Measurements from ENCODE around the gene ASCC3.

The ASCC3 gene

DNA sequence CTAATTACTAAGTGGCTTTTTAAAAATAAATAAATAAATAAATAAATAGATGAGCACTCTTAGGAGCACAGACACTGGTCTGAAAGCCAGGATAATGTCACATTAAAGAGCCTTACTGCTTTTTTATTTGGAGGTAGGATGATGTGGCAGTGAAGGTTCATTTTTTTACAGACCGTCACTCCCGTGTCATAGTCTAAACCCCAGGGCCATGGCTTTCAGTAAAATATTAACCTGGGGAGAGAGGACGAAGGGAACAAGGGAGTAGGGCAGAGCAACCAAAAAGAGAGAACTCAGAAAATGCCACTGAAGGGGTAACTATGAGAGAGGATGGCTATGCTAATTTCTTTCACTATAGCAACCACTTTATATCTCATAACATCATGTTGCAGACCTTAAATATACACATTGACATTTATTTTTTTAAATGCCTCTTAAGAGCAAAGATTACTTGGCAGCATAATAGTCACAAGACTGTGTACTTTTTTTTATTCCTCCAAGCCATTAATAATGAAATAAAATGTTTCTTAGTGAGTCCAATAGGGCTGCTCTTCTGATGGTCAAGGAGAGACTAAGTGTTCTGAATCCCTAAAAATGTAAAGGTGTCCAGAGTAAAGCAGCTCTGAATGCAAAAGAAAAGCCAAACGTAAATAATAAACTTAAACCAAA, 315.6 kb downstream of the ASCC3 start:
- DNase-seq, result no peak

DNA sequence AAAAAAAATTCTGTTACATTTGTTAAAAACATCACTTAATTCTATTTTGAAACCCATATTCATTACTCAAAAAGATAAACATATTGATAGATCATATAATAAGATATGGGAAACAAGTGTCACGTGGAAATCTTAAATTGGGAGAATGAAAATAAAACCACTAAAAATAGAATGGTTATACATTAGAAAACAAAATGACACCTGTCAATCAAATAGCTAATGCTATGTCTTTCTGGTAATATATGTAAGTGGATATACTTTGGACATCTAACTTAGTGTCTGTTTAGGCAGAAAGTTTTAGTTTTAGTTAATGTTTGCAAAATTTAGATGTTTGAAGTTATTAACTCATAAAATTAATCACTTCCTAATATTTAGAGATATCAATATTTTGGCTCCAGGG, 321.3 kb downstream of the ASCC3 start:
- DNase-seq, result no peak

DNA sequence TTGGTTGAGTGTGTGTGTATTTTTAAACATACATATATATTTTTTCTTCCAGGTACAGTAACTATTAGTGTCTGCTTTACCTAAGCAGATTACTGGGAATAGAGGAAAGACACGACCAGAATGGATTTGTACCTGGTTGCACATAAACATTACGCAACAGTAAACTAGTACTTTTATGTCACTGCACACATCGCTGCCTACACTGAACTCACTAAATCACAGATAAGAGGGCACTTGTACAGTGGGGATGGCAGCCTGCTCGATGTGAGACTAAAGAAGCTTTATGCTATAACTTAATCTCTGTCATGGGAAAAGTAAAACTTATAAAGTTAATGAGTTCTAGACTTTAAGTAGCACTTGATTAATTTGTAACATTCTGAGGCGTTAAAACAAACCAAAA, 326.9 kb downstream of the ASCC3 start:
- no peak for DNase-seq

DNA sequence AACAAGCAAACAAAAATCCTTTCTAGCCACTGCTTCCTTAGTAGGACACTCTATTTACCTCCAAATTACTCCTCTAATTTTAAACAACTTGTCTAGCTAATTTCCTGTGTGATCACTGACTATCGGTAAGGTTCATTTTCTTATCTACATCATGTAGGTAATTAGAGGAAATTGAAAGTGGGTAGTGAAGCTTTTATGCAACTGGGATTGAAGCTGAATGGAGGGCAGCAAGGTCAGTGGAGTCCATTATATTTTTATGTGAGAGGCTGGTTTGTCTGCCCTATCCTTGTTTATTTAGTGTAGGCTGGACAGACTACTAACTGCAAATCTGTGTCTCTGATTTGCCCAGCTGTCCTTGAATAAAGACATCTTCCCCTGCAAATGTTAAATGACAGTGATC, 327.9 kb downstream of the ASCC3 start:
- DNase-seq, result peak; percentile 77

DNA sequence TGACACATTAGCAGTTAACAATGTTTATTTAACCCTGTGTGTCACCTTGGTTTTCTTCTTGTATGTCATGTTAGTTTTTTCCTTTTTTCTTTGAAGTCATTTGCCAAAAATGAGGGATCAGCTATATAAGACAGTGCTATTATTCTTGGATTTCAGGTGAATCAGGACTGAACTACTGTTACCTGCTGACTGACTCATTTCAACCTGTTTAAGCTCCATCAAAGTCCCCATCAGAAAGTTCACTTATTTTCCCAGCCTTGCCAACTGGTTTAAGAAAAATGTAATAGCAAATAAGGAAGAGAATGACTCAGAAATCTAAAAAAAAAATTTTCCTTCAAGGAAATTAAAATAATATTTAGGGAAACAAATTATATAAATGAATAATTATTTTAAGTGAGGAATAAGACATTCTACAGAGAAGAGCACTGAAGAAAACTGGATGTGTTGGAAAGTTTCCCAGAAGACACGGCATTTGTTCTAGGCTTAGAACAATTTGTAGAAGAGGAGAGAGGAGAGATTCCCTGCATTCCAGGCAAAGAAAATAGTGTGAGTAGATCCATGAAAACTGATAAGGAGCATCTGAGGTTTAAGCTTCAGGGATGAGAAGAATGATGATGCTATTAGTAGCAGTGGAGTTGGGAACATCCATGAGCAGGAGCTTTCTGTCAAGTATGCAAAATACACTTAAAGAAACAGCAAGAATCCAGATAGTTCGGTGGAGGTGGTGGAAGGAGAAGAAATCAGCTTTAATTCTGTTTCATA, 331.5 kb downstream of the ASCC3 start:
- no peak for DNase-seq

DNA sequence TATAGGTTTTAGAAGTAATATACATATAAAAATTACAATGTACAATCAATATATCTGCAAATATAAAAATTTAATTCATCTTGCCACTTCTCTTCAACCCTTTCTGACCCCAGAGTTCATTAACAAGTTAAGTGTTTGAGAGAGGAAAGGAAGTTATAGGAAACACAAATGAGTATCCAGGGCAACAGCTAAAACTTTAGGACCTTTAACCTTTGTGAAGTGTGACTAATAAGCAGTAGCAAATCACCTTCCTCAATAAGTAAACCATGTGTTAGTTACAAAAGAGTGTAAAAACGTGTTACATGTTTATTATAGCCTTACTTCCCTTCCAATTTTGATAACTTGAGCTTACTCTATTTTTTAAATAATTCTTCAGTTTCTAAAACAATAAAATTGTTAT, 343.0 kb downstream of the ASCC3 start:
- no peak for DNase-seq

DNA sequence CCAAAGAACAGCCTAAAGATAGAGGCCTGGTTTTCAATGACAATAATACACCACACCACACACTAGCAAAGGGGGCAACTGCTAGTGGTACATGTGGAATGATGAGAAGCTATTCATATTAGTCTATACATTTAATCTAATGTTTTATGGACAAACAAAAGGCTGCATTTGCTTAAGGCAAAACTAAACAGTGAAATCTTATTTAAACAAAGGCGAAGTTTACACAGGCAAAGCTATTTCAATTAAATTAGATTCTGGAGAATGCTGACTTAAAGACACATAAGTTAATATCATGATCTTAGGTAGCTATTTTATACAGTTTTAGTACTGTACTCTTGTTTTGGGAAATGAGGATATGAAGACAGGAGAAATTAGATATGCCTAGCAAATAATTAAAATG, 362.5 kb downstream of the ASCC3 start:
- DNase-seq, result no peak

DNA sequence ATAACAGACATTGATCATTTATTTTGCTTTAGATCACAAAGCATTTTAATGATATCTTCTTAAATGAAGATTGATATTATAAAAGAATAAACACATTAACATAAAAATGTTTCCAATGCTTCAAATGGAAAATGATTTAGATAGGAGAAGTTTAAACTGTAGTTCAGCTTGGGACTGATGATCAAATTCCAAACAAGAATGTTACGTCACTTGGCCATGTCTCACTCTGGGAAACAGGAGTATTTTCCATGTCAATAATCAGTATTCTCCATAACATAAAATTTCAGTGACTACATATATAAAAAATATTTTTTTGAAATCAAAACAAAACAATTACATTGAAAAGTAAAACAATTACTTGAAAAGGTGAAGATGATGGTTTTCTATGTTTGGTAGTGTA, 363.5 kb downstream of the ASCC3 start:
- DNase-seq, result no peak

DNA sequence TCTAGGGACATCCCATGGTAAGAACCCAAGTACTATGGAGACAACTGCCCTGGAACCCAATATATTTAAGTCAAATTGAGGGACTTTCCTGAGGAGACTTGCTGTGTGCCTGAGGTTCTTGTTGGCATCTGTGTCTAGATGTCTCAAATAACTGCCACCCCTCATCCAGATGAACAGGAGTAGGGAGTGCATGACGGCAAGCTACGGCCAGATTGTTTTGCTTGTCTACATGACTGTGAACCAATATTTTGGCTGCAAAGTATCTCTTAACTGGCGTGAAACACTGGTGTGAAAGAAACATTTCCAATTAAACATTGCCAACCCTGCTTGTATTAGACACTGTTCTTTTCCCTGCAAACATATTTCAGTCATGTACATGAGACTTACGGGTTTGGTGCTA, 364.0 kb downstream of the ASCC3 start:
- no peak for DNase-seq

DNA sequence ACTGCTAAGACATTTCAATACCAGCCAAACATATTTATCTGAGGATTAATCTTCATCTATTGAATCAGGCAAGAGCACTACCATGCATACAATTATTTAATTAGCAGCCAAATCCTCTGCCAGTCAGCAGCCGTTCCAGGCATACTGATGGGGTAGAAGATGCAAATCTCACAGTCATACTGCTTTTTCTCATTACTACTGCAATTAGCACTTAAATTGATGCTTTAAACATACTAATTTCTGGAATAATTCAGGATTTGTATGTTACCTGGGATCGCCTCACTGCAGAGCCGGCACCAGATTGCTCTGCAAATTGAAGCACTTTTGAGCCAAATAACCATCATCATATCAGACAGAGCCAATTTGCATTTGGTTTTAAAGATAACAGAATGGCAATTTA, 366.5 kb downstream of the ASCC3 start:
- no peak for DNase-seq

DNA sequence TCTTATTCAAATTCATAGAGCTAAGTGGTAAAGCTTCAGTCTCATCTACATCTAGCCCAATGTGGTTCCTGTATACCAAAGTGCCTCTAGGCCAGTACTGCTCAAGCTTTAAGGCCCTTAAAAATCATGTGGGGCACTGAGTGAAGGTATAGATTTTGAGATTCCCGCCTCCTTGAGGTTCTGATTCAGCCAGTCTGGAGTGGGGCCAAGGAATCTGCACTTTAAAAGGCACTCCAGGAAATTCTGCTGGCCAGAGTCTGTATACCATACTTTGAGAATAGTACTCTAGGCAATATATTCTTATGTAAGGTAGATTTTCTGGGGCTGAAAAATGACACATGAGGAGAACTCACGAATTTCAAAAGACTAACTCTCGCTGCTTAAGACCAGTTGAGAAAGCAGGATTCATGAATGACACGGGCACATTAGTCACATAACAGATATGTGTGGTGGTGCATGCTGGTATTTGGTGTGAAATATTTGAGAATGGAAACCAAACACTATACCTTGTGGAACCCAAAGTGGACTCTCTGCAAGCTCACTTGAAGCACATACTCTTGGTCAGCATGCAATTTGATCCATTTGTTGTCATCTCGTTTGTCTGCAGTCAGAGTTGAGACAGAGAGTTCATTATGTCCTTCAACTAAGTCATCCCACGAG, 368.8 kb downstream of the ASCC3 start:
- no peak for DNase-seq

DNA sequence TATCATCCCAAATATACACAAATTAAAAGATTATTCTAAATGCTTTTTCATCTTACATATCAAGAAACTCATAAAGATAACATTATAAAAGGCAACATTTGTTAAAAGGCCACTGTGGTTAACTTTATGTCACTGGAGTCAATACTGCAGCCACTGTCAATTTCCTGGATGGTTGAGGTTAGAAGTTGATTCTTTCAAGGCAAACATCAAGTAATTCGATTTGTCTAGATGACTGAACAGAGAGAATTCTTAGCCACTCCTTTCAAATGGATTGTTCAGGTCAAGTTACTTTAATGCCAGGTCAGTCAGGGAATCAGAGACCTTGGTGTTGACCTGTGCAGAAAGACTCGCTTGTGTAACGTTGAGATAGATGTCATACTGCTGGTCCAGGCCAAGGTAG, 372.0 kb downstream of the ASCC3 start:
- no peak for DNase-seq

DNA sequence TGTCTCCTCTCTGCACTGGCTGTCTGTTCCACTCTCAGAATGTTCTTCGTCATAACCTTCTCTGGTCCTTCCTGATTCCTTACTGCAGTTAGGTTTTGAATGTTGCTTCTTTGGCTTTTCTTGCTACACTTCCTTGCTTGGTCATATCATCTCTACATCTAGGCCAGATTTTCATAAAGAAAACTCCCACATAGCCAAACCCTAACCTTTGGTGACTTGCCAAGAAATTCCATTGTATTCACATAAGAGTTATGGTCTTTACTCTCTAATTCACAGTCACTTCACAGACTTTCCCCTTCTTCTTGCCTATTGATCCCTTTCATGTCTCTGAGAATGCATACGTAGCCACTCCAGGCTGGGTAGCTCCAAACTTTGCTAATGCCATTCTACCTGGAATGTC, 374.5 kb downstream of the ASCC3 start:
- DNase-seq, result no peak

DNA sequence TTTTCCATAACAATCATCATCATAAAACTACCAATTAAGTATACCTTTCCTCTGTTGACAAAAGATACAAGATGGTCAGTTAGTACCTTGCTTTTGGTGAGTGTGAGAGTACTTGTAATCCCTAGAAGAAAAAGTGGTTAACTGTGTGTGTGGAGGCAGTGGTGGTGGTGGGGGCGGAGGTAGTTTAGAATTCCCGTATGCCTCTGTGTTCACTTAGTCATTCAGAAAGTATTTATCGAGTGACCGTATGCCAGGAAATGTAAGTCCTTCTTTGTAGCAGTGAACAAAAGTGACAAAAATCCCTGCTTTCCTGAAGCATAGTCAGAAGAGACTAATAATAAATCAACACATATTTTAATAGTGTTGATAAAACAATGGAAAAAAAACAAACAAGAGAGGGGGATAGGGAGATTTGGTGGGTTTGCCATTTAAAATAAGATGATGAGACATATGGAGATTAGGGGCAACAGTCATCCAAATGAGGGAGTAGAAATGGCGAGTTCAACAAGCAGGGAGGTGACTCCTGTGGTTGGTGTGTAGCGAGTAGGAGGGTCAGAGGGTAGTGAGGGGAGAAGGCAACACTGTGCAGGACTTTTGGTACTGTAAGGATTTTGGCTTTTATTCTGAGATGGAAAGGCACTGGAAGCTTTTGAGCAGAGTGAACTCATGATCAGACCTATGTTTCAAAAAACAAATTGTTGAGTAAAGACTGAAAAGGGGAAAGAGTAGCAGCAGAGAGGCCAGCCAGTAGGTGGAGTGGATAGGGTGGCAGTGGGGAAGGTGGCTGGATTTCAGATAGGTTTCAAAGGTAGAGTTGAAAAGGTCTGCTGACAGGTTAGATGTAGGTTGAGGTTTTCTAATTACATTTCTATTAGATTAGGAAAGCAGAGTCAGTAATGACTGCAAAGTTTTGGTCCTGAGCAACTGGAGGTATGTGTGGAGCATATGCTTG, 376.1 kb downstream of the ASCC3 start:
- DNase-seq, result no peak

DNA sequence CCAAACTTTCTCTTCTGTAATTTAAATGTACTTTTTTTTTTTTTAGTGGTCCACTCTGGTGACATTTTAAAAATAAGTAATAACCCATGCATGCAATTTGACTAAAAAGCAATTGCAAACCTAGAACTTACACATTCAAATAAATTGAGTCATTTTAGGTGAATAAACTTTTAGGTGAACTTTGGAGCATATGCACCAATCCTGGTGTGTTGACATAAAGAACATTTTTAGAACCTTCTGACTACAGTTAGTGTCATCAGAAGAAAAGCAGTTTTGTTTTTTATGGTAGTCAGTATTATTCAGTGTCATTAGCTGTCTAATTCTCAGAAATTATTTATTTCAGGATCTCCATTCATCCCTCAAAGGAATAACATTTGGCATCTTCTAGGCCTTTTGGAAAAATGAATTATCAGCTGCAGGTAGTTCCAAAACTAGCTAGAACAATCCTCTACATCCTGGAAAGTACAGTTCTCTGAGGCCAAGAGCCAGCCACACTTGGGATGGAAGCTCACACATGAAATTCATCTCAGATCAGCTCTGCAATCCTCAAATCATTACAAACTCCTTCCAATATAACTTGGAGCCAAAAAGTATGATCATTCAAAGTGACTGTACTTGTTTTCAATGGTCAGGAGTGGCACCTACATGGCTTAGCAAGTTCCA, 378.0 kb downstream of the ASCC3 start:
- DNase-seq, result no peak

DNA sequence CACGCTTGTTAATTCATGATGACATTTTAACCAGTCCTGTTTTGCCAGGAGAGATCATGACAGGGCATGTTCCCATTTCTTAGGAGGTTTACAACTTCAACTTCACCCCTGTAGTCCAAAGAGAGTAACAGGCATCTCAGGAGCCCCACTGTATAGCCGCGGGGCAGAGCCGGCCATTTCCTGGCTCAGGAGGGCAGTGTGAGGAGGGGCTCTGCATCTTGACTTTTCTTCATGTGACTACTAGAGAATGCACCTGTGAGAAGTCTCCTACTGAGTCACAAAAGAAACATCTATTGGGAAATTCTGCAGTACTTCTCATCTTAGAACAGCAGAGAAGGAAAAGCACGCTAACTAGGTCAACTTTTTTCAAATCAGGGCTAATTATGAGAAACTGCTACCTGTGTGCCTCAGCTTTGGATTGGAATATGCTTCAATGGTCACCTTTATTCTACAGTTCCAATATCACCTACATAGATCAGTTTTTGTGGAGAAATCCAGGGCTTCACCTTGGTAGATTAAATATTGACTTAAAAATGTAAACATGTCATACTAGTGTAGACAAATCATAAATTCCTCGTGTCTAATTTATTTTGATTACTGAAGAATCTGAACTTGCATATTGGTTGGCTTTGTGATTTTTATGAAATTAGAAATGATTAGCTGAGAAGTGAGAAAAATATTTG, 387.8 kb downstream of the ASCC3 start:
- DNase-seq, result no peak

DNA sequence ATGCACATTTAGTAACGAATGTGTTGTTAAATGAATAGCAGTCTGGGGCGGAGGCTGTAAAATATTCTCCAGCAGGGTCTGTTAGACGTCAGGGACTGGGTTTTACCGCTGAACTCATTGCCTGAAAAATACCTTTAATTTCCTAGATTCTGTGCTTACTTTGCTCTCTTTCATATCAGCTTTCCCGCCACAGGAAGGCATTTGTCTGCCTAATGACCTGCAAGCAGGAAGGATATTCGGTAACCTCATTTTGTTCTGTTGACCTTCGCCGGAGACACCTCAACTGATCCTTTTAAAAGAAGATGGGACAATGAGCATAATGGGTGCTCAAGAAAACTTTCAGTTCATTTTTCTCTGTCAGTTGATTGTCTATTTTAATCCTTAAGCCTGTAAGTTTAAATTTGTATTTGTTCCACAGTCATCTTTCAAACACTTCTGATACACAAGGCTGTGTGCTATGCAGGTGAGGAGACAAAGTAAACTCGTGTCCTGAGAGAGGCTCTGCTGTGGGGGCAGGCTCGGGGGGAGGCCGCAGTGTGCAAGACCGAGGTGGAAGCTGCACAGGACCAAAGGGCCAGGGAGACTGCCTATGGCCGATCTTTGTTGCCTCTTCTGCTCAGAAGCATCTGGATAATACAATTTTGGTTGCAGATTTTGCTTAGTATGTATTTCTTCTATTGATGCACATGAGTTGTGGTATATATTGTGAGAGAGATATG, 389.0 kb downstream of the ASCC3 start:
- DNase-seq, result no peak

DNA sequence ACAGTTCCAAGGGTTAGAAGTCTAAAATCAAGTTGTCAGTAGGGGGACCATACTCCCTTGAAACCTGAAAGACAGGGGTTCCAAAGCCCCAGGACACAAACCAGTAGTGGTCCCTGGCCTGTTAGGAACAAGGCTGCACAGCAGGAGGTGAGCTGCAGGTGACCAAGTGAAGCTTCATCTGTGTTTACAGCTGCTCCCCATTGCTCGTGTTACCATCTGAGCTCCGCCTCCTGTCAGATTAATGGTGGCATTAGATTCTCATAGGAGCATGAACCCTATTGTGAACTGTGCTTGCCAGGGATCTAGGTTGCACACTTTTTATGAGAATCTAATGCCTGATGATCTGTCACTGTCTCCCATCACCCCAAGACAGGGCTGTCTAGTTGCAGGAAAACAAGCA, 391.1 kb downstream of the ASCC3 start:
- no peak for DNase-seq

DNA sequence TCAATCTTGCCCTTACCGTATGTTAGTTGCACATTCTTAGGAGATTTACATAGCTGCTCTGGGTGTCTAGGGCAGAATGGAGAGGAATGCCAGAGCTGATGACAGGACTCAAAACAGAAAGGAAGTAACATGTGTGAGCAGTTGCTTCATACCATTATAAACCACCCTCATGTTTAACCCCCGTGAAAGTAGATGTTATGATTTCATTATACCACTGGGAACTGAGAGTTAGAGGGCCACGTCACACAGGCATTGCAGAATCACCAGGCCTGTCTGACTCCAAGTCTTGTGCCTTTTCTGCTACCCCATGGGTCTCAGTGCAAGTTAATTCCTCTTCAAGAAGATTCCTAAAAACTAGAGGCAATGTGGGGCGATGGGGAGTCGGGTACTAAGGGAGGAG, 392.9 kb downstream of the ASCC3 start:
- DNase-seq, result no peak

DNA sequence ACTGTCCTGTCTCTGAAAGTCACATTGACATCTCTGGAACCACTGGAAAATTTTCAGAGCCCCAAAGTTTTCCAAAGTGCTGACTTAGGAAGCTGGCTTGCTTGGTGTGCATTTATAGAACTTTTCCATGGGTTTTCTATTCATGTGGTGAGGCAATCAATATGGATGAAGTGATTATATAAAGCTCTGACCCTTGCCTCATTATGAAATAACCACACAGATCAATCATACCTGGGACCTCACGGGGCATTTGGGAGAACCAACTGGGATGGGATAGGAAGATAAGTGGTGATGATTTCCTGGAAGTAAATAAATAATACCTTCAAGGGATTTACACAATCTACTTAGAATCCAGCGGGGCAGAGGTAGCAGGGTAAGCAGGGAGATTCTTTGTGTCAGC, 393.5 kb downstream of the ASCC3 start:
- DNase-seq, result no peak

DNA sequence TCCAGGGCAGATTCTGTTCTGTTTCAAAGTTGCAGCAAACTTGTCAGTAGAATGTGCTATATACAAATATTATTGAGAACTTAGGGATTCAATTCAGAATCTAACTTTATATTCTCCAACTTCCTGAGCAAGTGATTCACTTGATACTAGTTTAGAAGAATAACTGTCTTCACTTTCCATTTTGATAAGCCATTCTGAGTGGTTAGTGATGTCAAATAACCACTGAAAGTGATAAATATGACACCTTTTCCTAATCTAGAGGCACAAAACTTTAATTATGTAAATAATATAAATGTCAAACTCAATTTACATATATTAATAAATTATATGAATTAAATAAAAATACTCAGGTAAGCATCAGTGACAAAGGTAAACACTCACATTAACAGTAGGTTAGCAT, 395.9 kb downstream of the ASCC3 start:
- no peak for DNase-seq
